Ovary (tissue), 3 donors: ENCODE data around the gene LRTM1.

ENCODE experiments used
- EP300 ChIP-seq: sonication (generic); formaldehyde crosslinking; IDR thresholded peaks from one replicate; pipeline ENCODE4 v1.6.1; 2017; ENCODE audit warnings: antibody characterized with exemption
- POLR2A ChIP-seq: fragments of 450-650 bp; IDR thresholded peaks from one replicate; pipeline ENCODE4 v1.6.1; 2017; ENCODE audit warnings: antibody characterized with exemption, mild to moderate bottlenecking, moderate library complexity
- TF ChIP-seq, protein P1 (sequence below), 3 donors: fragments of 450-650 bp in 2 of 3; fragments of 200-600 bp in 1 of 3; IDR thresholded peaks; one replicate each; pipeline versions ENCODE4 v1.5.1 to v1.8.0; 2016 to 2022; ENCODE audit warnings: antibody characterized with exemption in 3 of 3, mild to moderate bottlenecking in 1 of 3
- donor health status: DM: no; HTN: no; CAD: no.

DNA sequence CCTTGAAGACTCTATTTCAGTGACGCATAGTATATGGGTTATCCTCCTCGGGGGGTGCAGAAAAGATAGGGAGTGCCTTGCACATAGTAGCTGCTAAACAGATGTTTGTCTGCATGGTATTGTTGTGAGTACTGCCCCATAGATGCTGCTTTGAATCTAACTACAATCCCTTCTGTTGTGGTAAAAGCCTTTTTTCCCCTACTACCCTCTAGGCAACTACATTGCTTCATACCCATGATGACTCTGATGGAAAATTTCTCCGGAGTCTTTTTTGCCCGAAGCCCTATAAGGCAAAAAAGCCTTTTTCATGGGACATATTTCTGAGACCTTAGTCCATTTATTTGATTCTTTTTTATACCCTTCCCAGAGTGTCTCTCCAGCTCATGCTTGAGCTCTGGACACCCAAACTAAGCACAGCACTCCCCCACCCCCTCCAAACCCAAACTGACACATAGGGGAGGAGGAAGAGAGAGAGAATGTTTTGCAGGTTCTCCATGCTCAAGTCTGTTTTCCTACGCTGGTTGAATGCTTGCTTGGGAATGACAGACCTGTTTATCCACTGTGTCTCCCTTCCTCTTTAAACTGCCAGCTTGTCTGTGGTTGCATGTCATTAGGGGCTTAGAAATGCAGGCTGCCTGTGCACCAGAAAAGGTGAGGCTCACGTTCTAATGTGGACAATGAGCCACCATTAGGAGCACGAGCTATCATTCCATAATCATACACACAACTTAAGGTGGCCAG is 52.9 kb downstream of the LRTM1 start:
- TF ChIP-seq, protein P1, sequence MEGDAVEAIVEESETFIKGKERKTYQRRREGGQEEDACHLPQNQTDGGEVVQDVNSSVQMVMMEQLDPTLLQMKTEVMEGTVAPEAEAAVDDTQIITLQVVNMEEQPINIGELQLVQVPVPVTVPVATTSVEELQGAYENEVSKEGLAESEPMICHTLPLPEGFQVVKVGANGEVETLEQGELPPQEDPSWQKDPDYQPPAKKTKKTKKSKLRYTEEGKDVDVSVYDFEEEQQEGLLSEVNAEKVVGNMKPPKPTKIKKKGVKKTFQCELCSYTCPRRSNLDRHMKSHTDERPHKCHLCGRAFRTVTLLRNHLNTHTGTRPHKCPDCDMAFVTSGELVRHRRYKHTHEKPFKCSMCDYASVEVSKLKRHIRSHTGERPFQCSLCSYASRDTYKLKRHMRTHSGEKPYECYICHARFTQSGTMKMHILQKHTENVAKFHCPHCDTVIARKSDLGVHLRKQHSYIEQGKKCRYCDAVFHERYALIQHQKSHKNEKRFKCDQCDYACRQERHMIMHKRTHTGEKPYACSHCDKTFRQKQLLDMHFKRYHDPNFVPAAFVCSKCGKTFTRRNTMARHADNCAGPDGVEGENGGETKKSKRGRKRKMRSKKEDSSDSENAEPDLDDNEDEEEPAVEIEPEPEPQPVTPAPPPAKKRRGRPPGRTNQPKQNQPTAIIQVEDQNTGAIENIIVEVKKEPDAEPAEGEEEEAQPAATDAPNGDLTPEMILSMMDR (IDR thresholded peaks at IDR 0.05), result no peak
- no peak for TF ChIP-seq POLR2A
- TF ChIP-seq EP300, result no peak
